Bronchial epithelial cell (primary cell): Measurements from ENCODE around the gene RAPH1. TPM values are rescaled to one million over a fixed set of nuclear protein-coding genes. Genes with fewer than 3 reads are reported as not detected.
"Not testable (repeated sequence)": the region's sequence is repeated elsewhere in the genome, so short reads cannot be mapped to it uniquely, and the experiment has no call there.

Source experiments
- DNase-seq: peaks from one replicate; pipeline ENCODE4 v3.0.0-alpha.2; 2010; ENCODE audit warnings: low read depth
- FAIRE-seq: peaks from 2 replicates; lab custom pipeline; 2011; peaks lifted over from hg19 to GRCh38; lab: Jason Lieb, UNC
- H3K27me3 ChIP-seq: 2 replicates; pipeline ENCODE4 v1.5.1; 2011; ENCODE audit warnings: low read length; ENCODE audit not compliant: control insufficient read depth, insufficient read depth
- H3K36me3 ChIP-seq: 2 replicates; pipeline ENCODE4 v1.5.1; 2011; ENCODE audit warnings: low read length; ENCODE audit not compliant: control insufficient read depth, insufficient read depth
- H3K4me3 ChIP-seq: 2 replicates; pipeline ENCODE4 v1.5.1; 2011; ENCODE audit warnings: mild to moderate bottlenecking, low read depth, low read length, control low read depth
- CTCF ChIP-seq: IDR thresholded peaks from 2 replicates; pipeline ENCODE4 v1.5.1; 2011; ENCODE audit warnings: mild to moderate bottlenecking, moderate library complexity, low read length, control low read depth, inconsistent platforms; ENCODE audit not compliant: insufficient read depth, severe bottlenecking
- total RNA-seq: library from RNA; depleted of rRNA; stranded (reverse); fragments of >200 nt; gene quantifications from 2 replicates; pipeline ENCODE4 v1.2.1, GENCODE V29; 2014

The RAPH1 gene
- total RNA-seq, 1 donor from 2014 or later, result 15.3 TPM

GRCh38 chr2:203544402-203544801 is 9.3 kb upstream of the RAPH1 start:
- TF ChIP-seq CTCF, result no peak
- DNase-seq, result no peak
- no peaks in the 10 kb centered on the region for H3K36me3 ChIP-seq
- FAIRE-seq, result no peak
- H3K27me3 ChIP-seq, result no peaks in the 10 kb centered on the region
- H3K4me3 ChIP-seq, result no peak overlapping the region

DNA sequence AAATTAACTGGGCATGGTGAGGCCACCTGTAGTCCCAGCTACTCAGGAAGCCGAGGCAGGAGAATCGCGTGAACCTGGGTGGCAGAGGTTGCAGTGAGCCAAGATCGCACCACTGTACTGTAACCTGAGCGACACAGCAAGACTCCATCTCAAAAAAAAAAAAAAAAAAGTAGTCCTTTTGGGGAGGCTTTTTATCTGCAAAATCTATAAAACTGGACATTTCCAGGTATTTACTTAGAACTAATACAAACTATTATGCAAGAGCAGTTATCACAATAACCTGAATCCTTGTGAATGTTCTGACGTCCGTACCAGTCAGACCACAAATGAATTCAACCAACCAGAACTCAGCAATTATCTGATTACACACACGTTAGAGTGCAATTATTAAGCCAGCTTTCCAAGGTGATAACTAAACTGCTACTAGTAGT is 8.8 kb upstream of the RAPH1 start:
- DNase-seq (peak; percentile 66), FAIRE-seq (no peak)
- no peak for TF ChIP-seq CTCF
- H3K4me3 ChIP-seq, result no peak overlapping the region
- no peaks in the 10 kb centered on the region for H3K27me3 ChIP-seq
- no peaks in the 10 kb centered on the region for H3K36me3 ChIP-seq

- FAIRE-seq, DNase-seq: not testable (repeated sequence)
Observed at GRCh38 chr2:203540598-203540997, 5.5 kb upstream of the RAPH1 start.

DNA sequence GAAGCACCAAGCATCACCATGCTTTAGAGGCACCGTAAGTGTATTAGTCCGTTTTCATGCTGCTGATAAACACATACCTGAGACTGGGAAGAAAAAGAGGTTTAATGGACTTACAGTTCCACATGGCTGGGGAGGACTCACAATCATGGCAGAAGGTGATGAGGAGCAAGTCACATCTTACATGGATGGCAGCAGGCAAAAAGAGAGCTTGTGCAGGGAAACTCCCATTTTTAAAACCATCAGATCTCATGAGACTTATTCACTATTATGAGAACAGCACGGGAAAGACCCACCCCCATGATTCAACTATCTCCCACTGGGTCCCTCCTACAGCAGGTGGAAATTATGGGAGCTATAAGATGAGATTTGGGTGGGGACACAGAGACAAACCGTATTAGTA is 3.1 kb upstream of the RAPH1 start:
- not testable (repeated sequence) for H3K4me3 ChIP-seq, FAIRE-seq, DNase-seq, H3K36me3 ChIP-seq, H3K27me3 ChIP-seq

More at GRCh38 chr2:203540598-203540997, 5.5 kb upstream of the RAPH1 start:
- not testable (repeated sequence) for H3K27me3 ChIP-seq, H3K36me3 ChIP-seq, H3K4me3 ChIP-seq

GRCh38 chr2:203536586-203536951 is 1.5 kb upstream of the RAPH1 start:
- FAIRE-seq, result not testable (repeated sequence)

DNA sequence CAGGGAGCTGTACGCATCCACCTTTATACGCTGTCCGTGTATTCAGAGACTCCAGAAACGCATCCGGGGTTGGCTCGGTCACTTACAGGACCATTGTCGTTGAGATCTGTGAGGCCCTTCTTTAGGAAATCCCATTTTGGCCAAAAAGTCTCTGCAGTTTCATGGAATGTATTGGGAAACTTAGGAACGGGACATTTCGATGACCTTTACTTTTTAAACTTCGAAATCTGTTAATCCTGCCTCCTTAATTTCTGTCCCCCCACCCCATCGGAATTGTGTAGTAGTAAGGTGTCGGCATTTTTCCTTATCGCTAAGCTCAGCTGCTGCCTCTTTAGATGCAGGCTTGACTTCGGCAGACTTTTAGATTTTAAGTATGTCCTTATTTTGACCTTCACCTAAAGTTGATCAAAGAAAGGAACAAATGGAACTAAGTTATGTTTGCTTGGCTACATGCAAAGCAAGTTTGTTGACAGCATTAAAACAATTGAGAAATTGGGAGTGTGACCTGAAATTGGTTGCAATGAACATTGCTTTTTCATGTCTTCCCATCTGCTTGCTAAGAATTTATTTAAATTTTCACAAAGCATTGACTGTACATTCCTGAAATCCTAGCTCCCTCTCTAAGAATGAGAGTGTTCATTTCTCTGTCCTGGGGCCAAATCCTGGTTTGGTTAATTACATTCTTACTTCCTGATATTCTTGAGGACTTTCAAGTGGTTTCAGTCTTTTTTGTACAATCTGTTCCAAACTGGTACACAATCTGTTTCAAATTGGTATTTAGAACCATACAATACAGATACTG is 884 bp upstream of the RAPH1 start:
- DNase-seq, result no peak
- Histone ChIP-seq H3K36me3 (no peaks in the 10 kb centered on the region), H3K27me3 (no peaks in the 10 kb centered on the region), H3K4me3 (peak overlapping the region; percentile 41)
- TF ChIP-seq CTCF, result no peak
- no peak for FAIRE-seq

More at GRCh38 chr2:203536586-203536951, 1.5 kb upstream of the RAPH1 start:
- H3K4me3 ChIP-seq, H3K36me3 ChIP-seq, DNase-seq, H3K27me3 ChIP-seq: not testable (repeated sequence)

GRCh38 chr2:203534621-203535077 is 452 bp downstream of the RAPH1 start:
- TF ChIP-seq CTCF, result no peak
- DNase-seq, result peak; percentile 21

More at GRCh38 chr2:203534621-203535077, 452 bp downstream of the RAPH1 start:
- FAIRE-seq, result no peak
- no peaks in the 10 kb centered on the region for H3K36me3 ChIP-seq
- no peaks in the 10 kb centered on the region for H3K27me3 ChIP-seq
- H3K4me3 ChIP-seq, result peak overlapping the region; percentile 95
